HepG2 (cell line): ENCODE results near the gene RFFL. TPM values are rescaled to one million over a fixed set of nuclear protein-coding genes. Genes with fewer than 3 reads are reported as not detected.

ENCODE experiments used
- ARID5B ChIP-seq: IDR thresholded peaks from 2 replicates; pipeline ENCODE4 v1.4.0; 2020; ENCODE audit warnings: mild to moderate bottlenecking, missing genetic modification reagents
- EP300 ChIP-seq, 3 experiments: sonication (generic) in 1 of 3; formaldehyde crosslinking in 1 of 3; IDR thresholded peaks; 2 replicates each; pipeline versions ENCODE4 v1.5.1 to v1.6.1; 2011 to 2020; ENCODE audit warnings: low read depth in 2 of 3, low read length in 2 of 3, borderline replicate concordance in 1 of 3, improper control_type of control experiment in 1 of 3, mild to moderate bottlenecking in 1 of 3, missing genetic modification reagents in 1 of 3, moderate library complexity in 1 of 3
- FOXA3 ChIP-seq: IDR thresholded peaks from 2 replicates; pipeline ENCODE4 v1.6.1; 2016; ENCODE audit warnings: missing genetic modification reagents, missing compliant biosample characterization
- KDM1A ChIP-seq: IDR thresholded peaks from 2 replicates; pipeline ENCODE4 v1.6.1; 2016; ENCODE audit warnings: missing compliant biosample characterization
- MED1 ChIP-seq: sonication (generic); formaldehyde crosslinking; IDR thresholded peaks from 2 replicates; pipeline ENCODE4 v1.4.0; 2020; ENCODE audit warnings: missing genetic modification reagents
- MEF2D ChIP-seq: sonication (generic); formaldehyde crosslinking; IDR thresholded peaks from 2 replicates; pipeline ENCODE4 v1.5.1; 2020; ENCODE audit warnings: mild to moderate bottlenecking, missing genetic modification reagents
- RBFOX2 ChIP-seq: fragments of 200-400 bp; formaldehyde crosslinking; IDR thresholded peaks from 2 replicates; pipeline ENCODE4 v1.6.1; 2017; ENCODE audit warnings: low read depth, mild to moderate bottlenecking, low read length
- SALL1 ChIP-seq: sonication (generic); formaldehyde crosslinking; IDR thresholded peaks from 2 replicates; pipeline ENCODE4 v1.8.0; 2022; ENCODE audit warnings: mild to moderate bottlenecking, missing genetic modification reagents
- SIX1 ChIP-seq: sonication (generic); formaldehyde crosslinking; IDR thresholded peaks from 2 replicates; pipeline ENCODE4 v1.4.0; 2020; ENCODE audit warnings: missing genetic modification reagents, borderline replicate concordance
- SOX6 ChIP-seq, 2 experiments: fragments of 450-650 bp in 1 of 2; sonication (generic) in 1 of 2; formaldehyde crosslinking in 1 of 2; IDR thresholded peaks; 2 replicates each; pipeline versions ENCODE4 v1.4.0 to v1.6.1; 2017 to 2020; ENCODE audit warnings: antibody characterized with exemption in 1 of 2, mild to moderate bottlenecking in 1 of 2, missing genetic modification reagents in 1 of 2
- TFE3 ChIP-seq: IDR thresholded peaks from 2 replicates; pipeline ENCODE4 v1.6.1; 2016
- TOE1 ChIP-seq: sonication (generic); formaldehyde crosslinking; IDR thresholded peaks from 2 replicates; pipeline ENCODE4 v1.4.0; 2020; ENCODE audit warnings: mild to moderate bottlenecking, missing genetic modification reagents
- ZNF121 ChIP-seq: sonication (generic); formaldehyde crosslinking; IDR thresholded peaks from 2 replicates; pipeline ENCODE4 v1.5.0; 2020; ENCODE audit warnings: mild to moderate bottlenecking, missing genetic modification reagents
- ZNF317 ChIP-seq: sonication (generic); formaldehyde crosslinking; IDR thresholded peaks from 2 replicates; pipeline ENCODE4 v1.5.0; 2020; ENCODE audit warnings: mild to moderate bottlenecking, missing genetic modification reagents
- polyA plus RNA-seq, 8 experiments: library from polyadenylated mRNA; depleted of rRNA in 3 of 8; stranded (reverse) in 7 of 8; unstranded in 1 of 8; fragments of >200 nt; fragmentation: Illumina TruSeq in 4 of 8; extraction: Trizol in 4 of 8; gene quantifications; 2 replicates each; pipeline versions ENCODE4 v1.2.1 to v1.2.3, GENCODE V29; 2011 to 2016; ENCODE audit warnings: low read depth in 4 of 8, missing spikeins in 1 of 8, mixed read lengths in 1 of 8; ENCODE audit not compliant: insufficient read depth in 1 of 8
- total RNA-seq, 5 experiments: library from RNA; depleted of rRNA; stranded (reverse); fragments of >200 nt; fragmentation: Illumina TruSeq; extraction: Trizol; gene quantifications; 2 replicates each; pipeline ENCODE4 v1.2.3, GENCODE V29; 2016; ENCODE audit warnings: low read depth in 1 of 5
- TF ChIP-seq, protein P1 (sequence below): sonication (generic); formaldehyde crosslinking; IDR thresholded peaks from 2 replicates; pipeline ENCODE4 v1.5.1; 2020; ENCODE audit warnings: mild to moderate bottlenecking, missing genetic modification reagents, moderate library complexity
- TF ChIP-seq, protein P2 (sequence below): IDR thresholded peaks from 2 replicates; pipeline ENCODE4 v1.6.1; 2018; ENCODE audit warnings: missing genetic modification reagents
- TF ChIP-seq, protein P3 (sequence below): sonication (generic); formaldehyde crosslinking; IDR thresholded peaks from 2 replicates; pipeline ENCODE4 v1.9.0; 2022; ENCODE audit warnings: missing genetic modification reagents, mild to moderate bottlenecking, borderline replicate concordance

The RFFL gene
- total and polyA plus RNA-seq, 2 of the 13 experiments (the other 11 are each of a cell fraction or from before 2014, with no cell fraction given) = 24.3 to 48.6 TPM

DNA sequence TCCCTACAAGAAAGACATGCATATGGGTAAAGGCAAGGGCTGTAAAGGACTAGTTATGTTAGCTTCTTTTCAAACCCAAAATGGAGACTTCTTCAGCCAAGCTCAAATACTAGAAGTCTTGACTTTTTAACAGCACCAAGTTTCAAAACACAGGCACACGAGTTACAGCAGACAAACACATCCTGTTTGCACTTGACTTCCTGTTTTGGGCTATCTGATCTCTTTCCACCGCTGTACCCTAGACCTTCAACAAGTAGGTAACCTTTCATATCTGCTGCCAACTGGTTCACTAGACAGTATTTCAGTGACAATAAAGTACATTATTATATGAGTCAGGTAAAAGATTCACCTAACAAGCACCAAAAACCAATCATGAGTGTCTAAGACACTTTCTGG lies 12.3 kb downstream of the RFFL start (continued):
- TF ChIP-seq FOXA3 (CRISPR knock-in tag) (peak; percentile 67), MEF2D (CRISPR knock-in tag) (peak; percentile 62; the same call in 1 of the 2 replicates), SIX1 (CRISPR knock-in tag) (peak; percentile 86; the same call in 1 of the 2 replicates), KDM1A (no peak), ZNF317 (CRISPR knock-in tag) (peak; percentile 96), TFE3 (CRISPR knock-in tag) (peak; percentile 85), SALL1 (CRISPR knock-in tag) (peak; percentile 33; the same call in 1 of the 2 replicates), ARID5B (CRISPR knock-in tag) (peak; percentile 79), EP300 (IDR thresholded peaks at IDR 0.05; ENCODE audit: low read depth in 2 of 2, low read length in 2 of 2) (peak in 1 of 2 experiments; percentile 60; a peak in 2 of 4 replicates), EP300 (CRISPR knock-in tag; IDR thresholded peaks at IDR 0.05; ENCODE audit: borderline replicate concordance) (0 out of 2 replicates have a peak, but pooled peaks have one; percentile 24), ZNF121 (CRISPR knock-in tag) (no peak), MED1 (peak; percentile 86), TOE1 (no peak), RBFOX2 (0 out of 2 replicates have a peak, but pooled peaks have one; percentile 28), SOX6 (IDR thresholded peaks at IDR 0.05) (no peak), SOX6 (CRISPR knock-in tag; IDR thresholded peaks at IDR 0.05) (peak; percentile 32; the same call in 1 of the 2 replicates)
- TF ChIP-seq, protein P1, sequence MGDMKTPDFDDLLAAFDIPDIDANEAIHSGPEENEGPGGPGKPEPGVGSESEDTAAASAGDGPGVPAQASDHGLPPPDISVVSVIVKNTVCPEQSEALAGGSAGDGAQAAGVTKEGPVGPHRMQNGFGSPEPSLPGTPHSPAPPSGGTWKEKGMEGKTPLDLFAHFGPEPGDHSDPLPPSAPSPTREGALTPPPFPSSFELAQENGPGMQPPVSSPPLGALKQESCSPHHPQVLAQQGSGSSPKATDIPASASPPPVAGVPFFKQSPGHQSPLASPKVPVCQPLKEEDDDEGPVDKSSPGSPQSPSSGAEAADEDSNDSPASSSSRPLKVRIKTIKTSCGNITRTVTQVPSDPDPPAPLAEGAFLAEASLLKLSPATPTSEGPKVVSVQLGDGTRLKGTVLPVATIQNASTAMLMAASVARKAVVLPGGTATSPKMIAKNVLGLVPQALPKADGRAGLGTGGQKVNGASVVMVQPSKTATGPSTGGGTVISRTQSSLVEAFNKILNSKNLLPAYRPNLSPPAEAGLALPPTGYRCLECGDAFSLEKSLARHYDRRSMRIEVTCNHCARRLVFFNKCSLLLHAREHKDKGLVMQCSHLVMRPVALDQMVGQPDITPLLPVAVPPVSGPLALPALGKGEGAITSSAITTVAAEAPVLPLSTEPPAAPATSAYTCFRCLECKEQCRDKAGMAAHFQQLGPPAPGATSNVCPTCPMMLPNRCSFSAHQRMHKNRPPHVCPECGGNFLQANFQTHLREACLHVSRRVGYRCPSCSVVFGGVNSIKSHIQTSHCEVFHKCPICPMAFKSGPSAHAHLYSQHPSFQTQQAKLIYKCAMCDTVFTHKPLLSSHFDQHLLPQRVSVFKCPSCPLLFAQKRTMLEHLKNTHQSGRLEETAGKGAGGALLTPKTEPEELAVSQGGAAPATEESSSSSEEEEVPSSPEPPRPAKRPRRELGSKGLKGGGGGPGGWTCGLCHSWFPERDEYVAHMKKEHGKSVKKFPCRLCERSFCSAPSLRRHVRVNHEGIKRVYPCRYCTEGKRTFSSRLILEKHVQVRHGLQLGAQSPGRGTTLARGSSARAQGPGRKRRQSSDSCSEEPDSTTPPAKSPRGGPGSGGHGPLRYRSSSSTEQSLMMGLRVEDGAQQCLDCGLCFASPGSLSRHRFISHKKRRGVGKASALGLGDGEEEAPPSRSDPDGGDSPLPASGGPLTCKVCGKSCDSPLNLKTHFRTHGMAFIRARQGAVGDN (CRISPR knock-in tag) = no peak
- TF ChIP-seq, protein P2, sequence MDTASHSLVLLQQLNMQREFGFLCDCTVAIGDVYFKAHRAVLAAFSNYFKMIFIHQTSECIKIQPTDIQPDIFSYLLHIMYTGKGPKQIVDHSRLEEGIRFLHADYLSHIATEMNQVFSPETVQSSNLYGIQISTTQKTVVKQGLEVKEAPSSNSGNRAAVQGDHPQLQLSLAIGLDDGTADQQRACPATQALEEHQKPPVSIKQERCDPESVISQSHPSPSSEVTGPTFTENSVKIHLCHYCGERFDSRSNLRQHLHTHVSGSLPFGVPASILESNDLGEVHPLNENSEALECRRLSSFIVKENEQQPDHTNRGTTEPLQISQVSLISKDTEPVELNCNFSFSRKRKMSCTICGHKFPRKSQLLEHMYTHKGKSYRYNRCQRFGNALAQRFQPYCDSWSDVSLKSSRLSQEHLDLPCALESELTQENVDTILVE (CRISPR knock-in tag) = peak; percentile 27; the same call in 1 of the 2 replicates
- TF ChIP-seq, protein P3, sequence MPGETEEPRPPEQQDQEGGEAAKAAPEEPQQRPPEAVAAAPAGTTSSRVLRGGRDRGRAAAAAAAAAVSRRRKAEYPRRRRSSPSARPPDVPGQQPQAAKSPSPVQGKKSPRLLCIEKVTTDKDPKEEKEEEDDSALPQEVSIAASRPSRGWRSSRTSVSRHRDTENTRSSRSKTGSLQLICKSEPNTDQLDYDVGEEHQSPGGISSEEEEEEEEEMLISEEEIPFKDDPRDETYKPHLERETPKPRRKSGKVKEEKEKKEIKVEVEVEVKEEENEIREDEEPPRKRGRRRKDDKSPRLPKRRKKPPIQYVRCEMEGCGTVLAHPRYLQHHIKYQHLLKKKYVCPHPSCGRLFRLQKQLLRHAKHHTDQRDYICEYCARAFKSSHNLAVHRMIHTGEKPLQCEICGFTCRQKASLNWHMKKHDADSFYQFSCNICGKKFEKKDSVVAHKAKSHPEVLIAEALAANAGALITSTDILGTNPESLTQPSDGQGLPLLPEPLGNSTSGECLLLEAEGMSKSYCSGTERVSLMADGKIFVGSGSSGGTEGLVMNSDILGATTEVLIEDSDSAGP = no peak
